ENCODE results near the gene PRPF19.
A peak's percentile ranks its signal among the peaks of the same experiment; 100 is the strongest.

Gene PRPF19

DNA sequence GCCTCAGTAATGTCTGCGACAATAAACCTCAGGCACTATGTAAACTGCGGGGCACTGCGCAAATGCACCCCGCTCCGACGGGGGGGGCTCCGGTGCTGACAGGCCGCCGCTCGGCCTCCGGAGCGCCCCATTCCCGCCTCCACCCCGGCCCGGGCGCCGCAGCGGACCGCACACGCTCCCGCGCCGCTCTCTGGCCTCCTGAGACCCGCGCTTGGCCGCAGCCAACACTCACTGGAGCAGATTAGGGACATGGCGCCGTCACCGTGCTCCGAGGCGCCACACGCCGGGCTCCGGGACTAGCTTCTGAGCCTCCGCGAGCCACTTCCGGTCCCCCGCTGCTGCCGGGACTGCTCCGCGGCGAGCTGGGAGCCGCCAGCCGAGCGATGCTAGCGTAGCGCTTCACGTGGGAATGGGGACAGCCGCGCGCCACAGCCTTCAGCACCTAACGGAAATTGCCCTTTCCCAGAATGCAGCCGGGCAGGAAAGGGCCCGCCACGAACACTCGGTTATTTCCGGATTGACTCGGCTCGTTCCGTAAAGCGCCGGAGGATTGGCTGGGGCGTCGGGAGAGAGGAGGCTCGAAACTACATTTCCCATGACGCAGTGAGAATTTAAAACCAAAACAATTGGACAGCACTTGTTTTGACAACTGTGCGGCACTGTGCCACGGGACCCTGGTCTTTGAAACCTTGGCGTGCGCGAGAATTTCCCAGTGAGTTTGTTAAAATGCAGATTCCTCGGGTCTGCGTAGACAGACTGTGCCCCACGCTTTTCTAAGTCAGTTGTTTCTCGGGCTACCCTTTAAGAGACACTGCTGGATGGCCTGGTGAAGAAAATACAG lies at the start of gene PRPF19:
TSS of gene PRPF19 (minus strand) at position 454 of the 841 bp plus-strand sequence. CDS start at position 251, 203 bp downstream.
- DNase-seq (ENCODE audit: low spot score) = peak; percentile 97

DNA sequence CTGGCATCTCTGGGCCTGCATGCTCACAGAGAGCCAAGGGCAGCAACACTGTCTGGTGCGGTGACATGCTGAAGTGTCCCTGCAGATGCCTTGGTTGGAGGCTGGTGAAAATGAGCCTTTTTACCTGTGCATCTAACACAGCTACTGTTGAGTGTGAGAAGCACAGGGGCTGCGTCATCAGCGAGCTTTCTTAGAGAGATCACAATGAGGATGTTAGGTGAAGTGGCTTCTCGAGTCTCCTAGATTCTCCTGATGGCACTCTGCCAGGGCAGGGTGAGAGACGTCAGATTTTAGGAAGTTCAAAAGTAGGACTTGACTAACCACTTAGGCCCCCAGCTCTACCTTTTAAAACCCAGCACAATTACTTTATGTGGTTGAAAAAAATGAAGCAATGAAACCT lies 49.2 kb upstream of the PRPF19 start:
- DNase-seq (ENCODE audit: low spot score) = no peak

DNA sequence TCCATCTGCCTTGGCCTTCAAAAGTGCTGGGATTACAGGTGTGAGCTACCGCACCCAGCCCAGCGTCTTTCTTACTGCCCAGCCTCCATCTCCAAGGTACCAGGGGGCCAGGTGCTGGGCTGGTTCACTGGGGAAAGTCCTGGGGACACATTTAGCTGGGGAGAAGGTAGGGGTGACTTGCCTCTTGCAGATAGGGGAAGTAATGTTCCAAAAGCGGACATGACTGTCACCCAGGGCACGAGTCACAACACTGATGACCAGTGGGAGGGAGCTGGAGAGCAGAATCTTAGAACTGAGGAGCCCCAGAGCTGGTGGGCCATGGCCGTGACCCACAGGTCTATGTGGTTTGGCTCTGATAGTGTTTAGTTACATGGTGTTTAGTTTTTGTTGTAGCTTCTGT lies 48.0 kb upstream of the PRPF19 start:
- DNase-seq (ENCODE audit: low spot score) = no peak

DNA sequence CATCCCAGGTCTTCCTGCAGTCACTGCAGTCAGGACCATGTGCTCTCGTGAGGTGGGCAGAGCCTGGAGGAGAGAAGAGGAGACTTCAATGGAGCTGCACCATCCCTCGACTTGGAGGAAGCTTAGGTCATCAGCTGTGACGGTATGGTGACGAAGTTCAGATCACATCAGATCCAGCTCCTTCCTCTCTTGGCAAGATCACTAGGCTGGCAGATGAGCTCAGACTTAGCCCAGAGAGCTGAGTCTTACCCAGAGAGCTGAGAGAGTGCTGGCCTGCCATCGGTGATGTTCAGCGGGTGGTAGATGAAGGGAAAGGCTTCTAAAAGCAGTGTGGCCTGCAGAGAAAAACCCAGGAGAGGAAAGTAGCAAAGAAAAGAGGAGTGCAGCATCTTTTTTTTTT lies 47.4 kb upstream of the PRPF19 start:
- no peak for DNase-seq (ENCODE audit: low spot score)

DNA sequence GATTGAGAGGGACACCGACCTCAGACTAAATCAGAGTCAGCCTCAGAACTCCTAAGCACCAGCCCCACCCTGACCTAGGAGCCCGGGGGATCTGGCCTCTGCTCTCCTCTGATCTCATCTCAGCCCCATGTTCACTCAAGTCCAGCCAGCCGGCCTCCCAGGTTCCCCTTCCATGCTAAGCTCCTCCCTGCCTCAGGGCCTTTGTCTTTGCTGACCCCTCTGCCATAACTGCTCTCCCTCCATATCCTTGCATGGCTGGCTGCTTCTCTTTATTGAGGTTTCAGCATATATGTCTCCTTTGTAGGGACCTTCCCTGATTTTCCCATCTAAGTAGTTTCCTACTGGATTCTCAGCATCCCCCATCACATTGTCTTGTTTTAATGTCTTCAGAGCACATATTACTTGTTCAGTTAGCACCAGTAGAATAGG lies 46.4 kb upstream of the PRPF19 start:
- no peak for DNase-seq (ENCODE audit: low spot score)

DNA sequence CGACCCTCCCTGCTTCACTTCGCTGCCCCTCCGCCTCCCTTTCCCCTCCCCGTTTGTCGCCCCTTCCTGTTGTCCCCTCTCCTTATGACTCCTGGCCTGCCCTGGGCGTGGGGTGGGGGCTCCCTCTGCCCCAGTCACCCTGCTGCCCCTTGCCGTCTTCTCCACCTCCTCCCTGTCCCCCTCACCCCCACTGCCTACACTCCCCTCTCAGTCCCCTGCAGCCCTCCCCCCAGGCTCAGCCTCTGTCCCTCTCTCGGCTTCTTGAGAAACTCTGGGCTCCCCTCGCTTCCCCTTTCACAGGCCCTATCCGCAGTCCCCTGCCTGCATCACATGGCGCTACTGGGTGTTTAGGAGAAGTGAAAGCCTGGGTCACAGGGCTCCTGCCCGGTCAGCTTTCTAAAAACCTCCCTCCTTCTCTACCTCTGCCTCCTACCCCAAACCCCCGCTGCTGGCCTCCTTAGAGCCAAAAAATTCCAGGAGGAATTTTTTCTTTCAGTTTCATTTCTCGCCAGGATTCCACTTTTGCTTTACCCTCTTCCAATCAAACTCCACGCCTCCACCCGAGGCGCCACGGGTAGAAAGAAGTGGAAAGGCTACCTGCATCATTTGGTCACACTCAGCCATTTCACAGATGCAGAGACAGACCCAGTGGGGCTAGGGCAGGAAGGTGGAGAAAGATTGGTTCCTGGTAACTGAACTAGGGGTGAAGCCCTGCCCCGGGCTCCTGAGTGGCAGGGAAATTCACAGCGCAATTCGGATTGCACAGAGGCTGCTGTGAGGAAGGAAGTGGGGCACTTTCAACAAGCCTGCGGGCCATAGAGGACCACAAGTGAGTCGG lies 45.7 kb upstream of the PRPF19 start, which contains the start of gene SLC15A3:
TSS of gene SLC15A3 (minus strand) at position 273 of the 838 bp plus-strand sequence. CDS start 625 bp downstream, outside the sequence.
- DNase-seq (ENCODE audit: low spot score) = peak; percentile 71

DNA sequence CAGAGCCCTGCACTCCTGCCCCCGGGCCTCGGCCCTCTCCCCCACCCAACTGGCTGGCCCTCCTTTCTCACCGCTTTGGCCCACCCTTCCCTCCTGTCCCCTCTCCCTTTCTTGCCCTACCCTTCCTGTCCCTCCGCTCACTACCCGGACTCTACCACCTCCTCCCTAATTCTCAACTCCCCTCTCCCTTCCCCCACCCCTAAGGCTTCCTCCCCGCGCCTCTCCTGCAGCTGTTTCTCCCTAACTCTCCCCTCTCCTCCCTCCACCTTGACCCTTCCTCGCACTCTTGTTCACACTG lies 45.2 kb upstream of the PRPF19 start:
- DNase-seq (ENCODE audit: low spot score) = no peak

DNA sequence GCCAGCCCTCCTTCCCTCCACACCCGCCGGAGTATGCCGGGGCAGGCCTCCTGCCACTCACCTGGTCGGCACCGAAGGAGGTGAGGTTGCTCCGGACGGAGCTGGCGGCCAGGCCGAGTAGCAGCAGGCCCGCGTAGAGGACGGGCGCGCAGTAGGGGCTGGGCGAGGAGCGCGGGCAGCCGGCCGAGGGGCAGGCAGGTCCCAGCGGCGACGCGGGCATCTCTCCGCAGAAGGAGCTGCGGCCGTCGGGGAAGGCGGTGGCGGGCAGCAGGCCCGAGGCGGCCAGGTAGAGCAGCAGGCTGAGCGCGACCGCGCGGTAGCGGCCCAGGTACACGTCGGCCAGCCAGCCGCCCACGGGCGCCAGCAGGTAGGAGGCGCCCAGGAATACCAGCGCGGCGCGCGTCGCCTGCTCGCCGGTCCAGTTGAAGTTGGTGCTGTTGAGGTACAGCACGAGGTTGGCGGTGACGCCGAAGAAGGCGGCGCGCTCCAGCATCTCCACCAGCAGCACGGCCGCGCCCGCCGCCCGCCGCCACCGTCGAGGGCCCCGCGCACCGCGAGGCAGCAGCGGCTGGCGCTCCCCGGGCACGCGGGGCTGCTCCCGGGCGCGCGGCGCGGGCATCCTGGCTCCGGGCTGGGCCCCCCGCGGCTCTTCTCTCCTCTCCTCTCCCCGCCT lies 44.7 kb upstream of the PRPF19 start:
- no peak for DNase-seq (ENCODE audit: low spot score)

DNA sequence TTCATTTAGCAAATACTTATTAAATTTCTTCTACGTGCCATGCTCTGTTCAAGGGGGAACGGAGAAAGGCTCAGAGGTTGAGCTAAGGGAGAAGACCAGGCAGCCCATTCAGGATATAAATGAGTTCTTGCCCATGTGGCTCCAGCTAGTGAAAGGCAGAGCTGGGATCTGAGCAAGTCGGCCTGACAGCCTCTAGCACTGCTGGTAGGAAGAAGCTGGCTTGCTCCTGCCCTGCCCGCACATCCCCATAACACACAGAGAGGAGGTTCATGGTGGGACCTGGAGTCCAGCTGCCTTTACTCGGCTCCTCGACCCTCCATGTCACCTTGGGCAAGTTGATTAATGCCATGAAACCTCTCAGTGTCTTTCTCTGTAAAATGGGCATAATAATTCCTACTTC lies 43.6 kb upstream of the PRPF19 start:
- DNase-seq (ENCODE audit: low spot score) = no peak

DNA sequence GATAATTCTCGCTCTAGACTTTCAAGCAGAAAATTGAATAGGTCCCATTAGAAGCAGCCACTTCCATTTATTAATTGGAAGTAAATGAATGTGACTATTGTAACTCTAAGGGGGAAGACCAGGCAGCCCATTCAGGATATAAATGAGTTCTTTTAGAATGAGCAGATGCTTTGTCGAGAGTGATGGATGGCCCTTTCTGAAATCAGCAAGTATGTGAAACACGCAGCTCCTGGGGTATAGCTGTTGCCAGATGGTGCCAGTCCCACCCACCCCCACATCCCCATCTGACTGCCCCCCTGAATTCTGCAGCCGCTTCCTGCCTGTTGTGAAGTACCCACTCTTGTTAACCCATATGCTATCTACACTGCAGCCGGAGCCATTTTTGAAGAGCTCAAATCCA lies 41.9 kb upstream of the PRPF19 start:
- DNase-seq (ENCODE audit: low spot score) = peak; percentile 41

DNA sequence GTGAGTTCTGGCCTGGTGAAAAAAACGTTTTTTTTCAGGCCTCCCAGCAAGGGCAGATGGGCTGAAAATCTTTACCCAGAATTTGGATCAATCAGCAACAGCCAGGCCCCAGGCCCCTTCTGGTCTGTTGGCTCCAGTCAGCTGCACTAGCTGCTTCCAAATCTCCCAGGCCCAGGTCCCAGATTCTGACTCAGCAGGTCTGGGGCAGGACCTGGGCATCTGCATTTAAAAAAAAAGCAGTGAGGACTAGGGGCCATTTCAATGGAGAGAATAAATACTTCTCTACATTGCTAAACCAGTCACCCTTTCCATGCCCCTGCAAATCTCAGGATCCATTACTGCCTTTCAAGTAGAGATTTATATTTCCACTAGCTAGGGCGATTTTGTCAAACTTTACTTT lies 41.3 kb upstream of the PRPF19 start:
- no peak for DNase-seq (ENCODE audit: low spot score)

DNA sequence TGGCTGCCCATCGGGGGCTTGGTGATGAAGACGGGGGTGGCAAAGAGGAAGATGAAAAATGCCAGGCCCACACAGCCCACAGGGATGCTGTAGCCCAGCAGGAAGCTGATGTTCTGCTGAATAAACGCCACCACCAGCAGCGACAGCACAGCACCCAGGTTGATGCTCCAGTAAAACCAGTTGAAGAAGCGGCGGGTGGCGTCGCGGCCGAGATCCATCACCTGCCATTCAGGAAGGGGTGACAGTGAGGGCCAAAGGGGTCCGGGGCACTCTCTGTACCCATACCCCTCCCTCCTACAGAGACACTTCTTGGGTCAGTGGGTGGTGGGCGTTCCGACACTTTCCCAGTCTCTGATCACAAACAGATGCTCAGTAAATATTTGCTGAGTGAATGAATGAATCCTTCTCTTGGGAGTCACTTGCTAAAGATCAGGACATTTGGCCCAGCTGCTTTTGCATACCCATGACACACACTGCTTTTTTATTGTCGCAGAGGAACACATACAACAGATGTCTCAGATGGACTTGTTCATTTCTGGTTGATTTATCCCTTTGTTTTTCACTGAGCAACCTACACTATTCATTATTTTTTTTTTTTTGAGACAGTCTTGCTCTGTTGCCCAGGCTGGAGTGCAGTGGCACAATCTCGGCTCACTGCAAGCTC lies 40.3 kb upstream of the PRPF19 start:
- DNase-seq (ENCODE audit: low spot score) = no peak

DNA sequence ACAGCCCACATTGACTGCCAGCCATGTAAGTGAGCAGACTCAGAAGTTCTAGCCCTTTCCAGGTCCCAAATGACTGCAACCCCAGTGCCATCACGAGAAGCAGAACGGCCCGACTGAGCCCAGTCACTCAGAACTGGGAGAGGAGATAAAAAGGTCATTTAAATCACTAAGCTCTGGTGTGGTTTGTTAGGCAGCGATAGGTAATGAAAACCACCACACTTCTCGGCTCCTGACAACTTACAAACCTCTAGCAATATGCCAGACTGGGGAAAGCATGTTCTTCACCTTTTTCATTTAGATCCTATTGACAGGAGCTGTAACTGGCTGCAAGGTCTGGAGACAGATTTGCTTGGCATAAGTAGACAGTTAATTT lies 38.9 kb upstream of the PRPF19 start:
- DNase-seq (ENCODE audit: low spot score) = no peak

DNA sequence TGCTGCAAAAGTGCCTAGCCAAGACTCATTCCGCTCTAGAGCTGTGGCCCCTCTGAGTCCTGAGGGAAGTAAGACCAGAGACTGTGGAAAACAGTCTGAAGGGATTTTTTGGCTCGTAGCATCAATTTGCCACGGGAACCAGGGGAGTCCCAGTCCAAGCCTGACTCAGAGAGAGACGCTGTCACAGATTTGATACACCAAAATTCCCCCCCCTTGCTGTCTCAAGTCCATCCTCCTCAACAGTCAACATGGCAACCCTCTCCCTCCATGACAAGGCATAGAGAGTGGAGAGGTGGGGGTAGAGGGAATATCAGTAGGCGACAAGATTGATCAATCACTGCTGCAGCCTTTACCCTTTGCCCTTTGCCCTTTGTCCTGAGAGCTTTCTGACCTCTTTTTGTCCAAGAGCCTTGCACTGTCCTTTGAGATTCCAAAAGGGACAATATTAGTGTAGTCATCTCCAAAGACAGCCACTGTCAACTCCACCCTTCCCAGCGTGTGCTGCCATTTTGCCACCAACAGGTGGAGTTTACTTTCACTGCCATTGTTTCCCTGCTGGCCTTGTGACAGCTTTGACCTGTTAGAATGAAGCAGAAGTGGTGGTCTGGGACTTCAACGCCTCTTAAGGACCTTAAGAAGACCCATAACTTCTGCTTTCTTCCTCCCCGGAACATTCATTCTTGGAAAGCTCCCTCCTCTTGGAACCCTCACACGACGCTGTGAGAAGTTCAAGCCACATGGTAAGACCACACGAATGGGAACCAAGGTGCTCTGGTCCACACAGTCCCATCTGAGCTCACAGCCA lies 38.3 kb upstream of the PRPF19 start:
- DNase-seq (ENCODE audit: low spot score) = no peak

DNA sequence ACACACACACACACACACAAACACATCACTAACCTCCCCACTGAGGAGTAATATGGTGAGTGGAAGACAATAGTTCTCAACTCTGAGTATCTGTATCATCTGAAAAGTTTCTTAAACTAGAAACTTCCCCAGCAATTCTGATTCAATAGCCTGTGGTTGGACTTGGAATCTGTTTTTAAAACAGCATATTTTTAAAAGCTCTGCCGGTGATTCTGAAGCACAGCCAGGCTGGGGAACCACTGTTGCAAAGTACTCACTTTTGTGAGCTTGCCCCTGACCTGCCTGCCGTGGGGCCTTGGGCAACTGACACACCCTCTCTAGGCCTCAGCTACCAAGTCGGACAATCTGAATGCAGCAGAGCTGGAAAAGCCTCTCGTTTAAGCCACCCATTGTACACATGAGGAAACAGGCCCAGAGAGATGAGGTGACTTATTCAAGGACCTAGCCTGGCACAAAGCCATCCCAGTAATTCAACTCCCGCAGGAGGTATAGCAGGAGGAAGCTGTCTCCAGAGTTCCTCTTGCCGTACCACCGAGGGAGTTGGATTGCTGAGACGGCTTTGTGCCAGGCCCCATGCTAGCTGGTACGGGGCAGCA lies 36.7 kb upstream of the PRPF19 start:
- no peak for DNase-seq (ENCODE audit: low spot score)

DNA sequence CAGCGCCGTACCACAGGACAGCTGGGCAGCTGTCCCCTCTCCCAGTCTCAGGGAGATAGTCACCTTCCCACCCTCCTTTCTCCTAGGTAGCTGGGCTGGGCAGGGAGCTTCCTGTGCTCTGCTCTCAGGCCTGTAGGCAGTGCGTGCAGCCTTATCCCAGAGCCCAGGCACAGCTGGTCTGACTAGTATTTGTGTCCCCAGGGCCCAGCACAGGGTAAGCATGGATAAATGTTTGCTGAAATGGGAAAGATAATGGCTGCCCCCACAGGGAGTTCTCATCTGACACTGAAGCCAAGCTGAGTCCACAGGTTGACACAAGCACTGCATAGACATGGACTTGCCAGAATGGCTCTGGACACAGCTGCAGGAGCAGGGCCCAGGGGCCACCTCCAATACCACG lies 35.8 kb upstream of the PRPF19 start:
- DNase-seq (ENCODE audit: low spot score) = no peak

DNA sequence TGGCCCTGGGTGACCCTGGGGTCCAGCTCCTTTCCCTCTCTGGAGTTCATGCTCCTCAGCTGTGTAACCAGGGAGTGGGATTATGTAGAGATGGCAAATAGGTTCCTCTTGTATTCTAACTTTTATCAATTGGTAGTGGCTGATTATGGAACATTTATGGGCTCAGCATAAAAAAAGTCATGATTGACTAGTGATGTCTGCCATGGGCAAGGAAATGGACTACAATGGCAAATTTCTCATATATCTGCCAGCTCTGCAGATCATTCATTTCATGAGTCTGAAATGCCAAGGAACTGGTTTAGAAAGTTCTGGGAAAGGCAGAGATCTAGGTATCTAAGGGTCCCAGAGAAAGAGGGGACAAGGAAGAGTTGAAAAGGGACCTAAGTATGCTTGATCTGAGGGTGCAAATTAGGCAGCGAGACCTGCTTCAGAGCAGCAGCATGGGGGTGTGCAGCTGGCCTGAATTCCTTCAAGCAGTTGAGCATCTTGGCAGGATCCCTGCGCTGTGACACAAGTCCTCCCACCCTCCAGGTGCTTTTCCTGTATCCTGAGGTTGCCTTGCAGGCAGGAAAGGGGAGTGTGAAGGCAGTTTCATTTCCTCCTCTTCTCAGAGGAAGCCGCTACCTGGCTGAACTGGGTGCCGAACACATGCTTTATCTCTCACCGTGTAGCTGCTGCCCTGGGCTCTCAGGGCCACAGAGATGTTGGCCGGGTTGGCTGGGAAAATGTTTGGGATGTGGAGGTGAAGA lies 35.2 kb upstream of the PRPF19 start:
- no peak for DNase-seq (ENCODE audit: low spot score)

DNA sequence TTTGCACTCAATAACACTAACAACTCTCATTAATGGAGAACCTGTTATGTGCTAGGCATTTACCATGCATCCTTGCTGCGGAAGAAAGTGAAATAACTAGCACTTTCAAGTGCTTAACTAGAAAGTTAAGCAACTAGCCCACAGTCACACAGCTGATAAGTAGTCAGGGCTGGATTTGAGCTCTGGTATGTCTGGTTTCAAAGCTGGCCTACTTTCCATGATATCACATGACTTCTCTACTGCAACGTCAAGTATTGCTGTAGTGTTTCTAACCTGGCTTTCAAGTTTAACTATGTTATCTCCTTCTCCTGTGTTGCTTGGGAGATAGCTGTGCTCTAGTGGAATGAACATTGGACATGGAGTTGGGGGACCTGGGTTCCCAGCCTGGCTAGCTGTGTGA lies 33.5 kb upstream of the PRPF19 start:
- no peak for DNase-seq (ENCODE audit: low spot score)

DNA sequence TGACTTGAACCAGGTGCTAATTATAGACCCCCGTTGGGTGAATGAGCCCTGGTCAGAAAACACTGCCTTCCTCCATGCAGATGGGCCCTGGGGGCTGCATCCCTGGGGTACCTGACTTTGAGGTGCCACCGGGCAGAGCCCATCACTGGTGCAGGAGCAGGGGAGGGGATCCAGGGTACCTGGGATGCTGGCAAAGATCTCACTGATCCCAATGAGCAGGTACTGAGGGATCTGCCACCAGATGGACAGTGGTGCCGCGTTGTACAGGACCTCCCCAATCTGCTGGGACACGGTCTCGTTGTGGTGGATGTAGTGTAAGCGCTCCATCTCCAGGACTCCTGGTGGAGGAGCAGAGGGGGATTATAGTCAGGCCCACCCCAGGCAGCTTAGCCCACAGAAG lies 32.9 kb upstream of the PRPF19 start:
- no peak for DNase-seq (ENCODE audit: low spot score)

DNA sequence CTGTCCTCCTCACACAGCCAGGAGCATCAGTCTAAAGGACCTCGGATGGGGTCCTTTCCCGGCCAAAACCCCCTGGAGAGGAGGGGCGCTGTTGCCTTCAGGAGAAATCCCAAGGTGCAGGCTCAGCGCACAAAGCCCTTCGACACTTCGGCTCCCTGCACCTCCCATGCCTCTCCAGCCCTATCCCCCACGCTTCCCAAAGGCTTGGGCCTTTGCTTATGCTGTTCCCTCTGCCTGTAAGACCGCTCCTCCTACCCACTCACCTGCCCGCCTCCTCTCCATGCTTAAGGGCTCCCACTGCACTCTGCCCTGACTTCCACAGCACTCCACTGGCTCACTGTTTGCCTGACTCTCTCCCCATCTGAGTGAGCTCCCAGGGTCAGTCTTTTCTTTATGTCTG lies 32.1 kb upstream of the PRPF19 start:
- no peak for DNase-seq (ENCODE audit: low spot score)
